IMR-90 (cell line): ENCODE results near the gene NCKAP5. TPM values are rescaled to one million over a fixed set of nuclear protein-coding genes. Genes with fewer than 3 reads are reported as not detected.

Experiments used
- ATAC-seq: fragments of 200-7000 bp; cut with Tn5 transposase; 2 replicates; pipeline ENCODE4 v1.9.1; 2020; ENCODE audit warnings: low read depth, mild to moderate bottlenecking, moderate library complexity
- BruUV-seq: library from RNA; stranded (reverse); fragments of 400-500 nt; replicated peaks from 2 replicates; lab custom pipeline; 2021; lab: Mats Ljungman, UMichigan
- CTCF ChIA-PET: fragments of 300-600 bp; formaldehyde crosslinking; extraction: SDS; loops from one replicate; lab custom pipeline; 2021; ENCODE audit warnings: antibody characterized with exemption; lab: Yijun Ruan, JAX
- POLR2A ChIA-PET: fragments of 300-600 bp; sonication (Branson Sonifier 250); formaldehyde crosslinking; loops from one replicate; lab custom pipeline; 2022; ENCODE audit warnings: antibody characterized with exemption; ENCODE audit not compliant: unreplicated experiment; lab: Charles Lee
- DNase-seq: peaks from one replicate; pipeline ENCODE4 v3.0.0; 2013
- H2AFZ ChIP-seq: replicated peaks from 2 replicates; pipeline ENCODE3; 2013; ENCODE audit warnings: low read length, mild to moderate bottlenecking; ENCODE audit not compliant: poor library complexity
- H2AK5ac ChIP-seq: 2 replicates; pipeline ENCODE4 v1.6.1; 2013; ENCODE audit warnings: low read depth, low read length, inconsistent platforms
- H2AK9ac ChIP-seq: replicated peaks from 2 replicates; pipeline ENCODE3; 2013; ENCODE audit warnings: mild to moderate bottlenecking, low read depth, low read length, moderate library complexity; ENCODE audit not compliant: poor library complexity
- H2BK120ac ChIP-seq: 2 replicates; pipeline ENCODE4 v1.6.1; 2013; ENCODE audit warnings: low read depth, low read length, inconsistent platforms
- H2BK15ac ChIP-seq: 3 replicates; pipeline ENCODE4 v1.6.1; 2013; ENCODE audit warnings: low read depth, low read length, inconsistent platforms
- H2BK20ac ChIP-seq: 2 replicates; pipeline ENCODE4 v1.6.1; 2013; ENCODE audit warnings: low read depth, mild to moderate bottlenecking, inconsistent platforms, low read length, moderate library complexity
- H2BK5ac ChIP-seq: 2 replicates; pipeline ENCODE4 v1.6.1; 2013; ENCODE audit warnings: mild to moderate bottlenecking, low read depth, low read length, inconsistent platforms; ENCODE audit not compliant: poor library complexity, severe bottlenecking
- H3K14ac ChIP-seq: replicated peaks from 2 replicates; pipeline ENCODE4 v1.6.1; 2013; ENCODE audit warnings: low read depth, low read length, inconsistent platforms
- H3K18ac ChIP-seq: 2 replicates; pipeline ENCODE4 v1.6.1; 2013; ENCODE audit warnings: low read depth, low read length, control low read depth
- H3K23ac ChIP-seq: 2 replicates; pipeline ENCODE4 v1.6.1; 2013; ENCODE audit warnings: low read depth, low read length, inconsistent platforms
- H3K27ac ChIP-seq: 2 replicates; pipeline ENCODE4 v1.5.1; 2013; ENCODE audit warnings: mild to moderate bottlenecking, control low read depth, low read length; ENCODE audit not compliant: insufficient read depth
- H3K27me3 ChIP-seq: 2 replicates; pipeline ENCODE4 v1.6.1; 2013; ENCODE audit warnings: low read length; ENCODE audit not compliant: control insufficient read depth, insufficient read depth
- H3K36me3 ChIP-seq: 2 replicates; pipeline ENCODE4 v1.6.1; 2013; ENCODE audit warnings: low read length, mixed read lengths; ENCODE audit not compliant: control insufficient read depth, insufficient read depth
- H3K4ac ChIP-seq: 2 replicates; pipeline ENCODE4 v1.6.1; 2013; ENCODE audit warnings: low read depth, low read length, inconsistent platforms
- H3K4me1 ChIP-seq: 2 replicates; pipeline ENCODE4 v1.6.1; 2013; ENCODE audit warnings: low read length, mixed read lengths; ENCODE audit not compliant: control insufficient read depth, insufficient read depth
- H3K4me2 ChIP-seq: 2 replicates; pipeline ENCODE4 v1.6.1; 2013; ENCODE audit warnings: low read depth, mild to moderate bottlenecking, control low read depth, low read length, moderate library complexity
- H3K4me3 ChIP-seq: 2 replicates; pipeline ENCODE4 v1.5.1; 2013; ENCODE audit warnings: low read depth, mild to moderate bottlenecking, control low read depth, low read length, moderate library complexity; ENCODE audit not compliant: insufficient read depth
- H3K56ac ChIP-seq: 2 replicates; pipeline ENCODE4 v1.6.1; 2013; ENCODE audit warnings: low read length, inconsistent platforms; ENCODE audit not compliant: insufficient read depth; ENCODE audit errors: extremely low read depth
- H3K79me1 ChIP-seq, 2 experiments: 2 replicates each; pipeline ENCODE4 v1.6.1; 2013; ENCODE audit warnings: low read length in 2 of 2, inconsistent platforms in 1 of 2, low read depth in 1 of 2
- H3K9ac ChIP-seq: 2 replicates; pipeline ENCODE4 v1.6.1; 2013; ENCODE audit warnings: low read depth, low read length, control low read depth
- H3K9me1 ChIP-seq: 2 replicates; pipeline ENCODE4 v1.6.1; 2013; ENCODE audit warnings: low read length, inconsistent platforms; ENCODE audit not compliant: insufficient read depth
- H3K9me3 ChIP-seq: 2 replicates; pipeline ENCODE4 v1.6.1; 2013; ENCODE audit warnings: low read length; ENCODE audit not compliant: control insufficient read depth, insufficient read depth
- H4K20me1 ChIP-seq: 2 replicates; pipeline ENCODE4 v1.6.1; 2013; ENCODE audit warnings: low read length, inconsistent platforms; ENCODE audit not compliant: insufficient read depth
- H4K5ac ChIP-seq: 2 replicates; pipeline ENCODE4 v1.6.1; 2013; ENCODE audit warnings: mild to moderate bottlenecking, low read depth, low read length, control low read depth
- H4K8ac ChIP-seq, 2 experiments: 2 replicates each; pipeline ENCODE4 v1.6.1; 2013; ENCODE audit warnings: low read depth in 2 of 2, low read length in 2 of 2, control low read depth in 1 of 2, inconsistent platforms in 1 of 2
- H4K91ac ChIP-seq: 2 replicates; pipeline ENCODE4 v1.6.1; 2013; ENCODE audit warnings: low read depth, low read length, inconsistent platforms; ENCODE audit not compliant: insufficient read depth
- CEBPB ChIP-seq: IDR thresholded peaks from 2 replicates; pipeline ENCODE4 v1.6.1; 2012; ENCODE audit warnings: low read depth, low read length, improper control_type of control experiment
- CHD1 ChIP-seq: IDR thresholded peaks from 2 replicates; pipeline ENCODE4 v1.6.1; 2012; ENCODE audit warnings: low read depth, low read length, improper control_type of control experiment
- CTCF ChIP-seq: conservative IDR thresholded peaks from 2 replicates; pipeline ENCODE4 v1.5.1; 2012; ENCODE audit warnings: mild to moderate bottlenecking, low read depth, low read length, improper control_type of control experiment
- ELK1 ChIP-seq: fragments of 150-350 bp; IDR thresholded peaks from 2 replicates; pipeline ENCODE4 v1.6.1; 2016; ENCODE audit warnings: low read depth, mild to moderate bottlenecking, low read length, moderate library complexity, borderline replicate concordance
- FOS ChIP-seq: fragments of 150-350 bp; IDR thresholded peaks from 2 replicates; pipeline ENCODE4 v1.6.1; 2016; ENCODE audit warnings: low read depth, low read length
- MAFK ChIP-seq: IDR thresholded peaks from 2 replicates; pipeline ENCODE4 v1.6.1; 2012; ENCODE audit warnings: low read depth, low read length, improper control_type of control experiment
- MAZ ChIP-seq: IDR thresholded peaks from 2 replicates; pipeline ENCODE4 v1.6.1; 2012; ENCODE audit warnings: low read depth, mild to moderate bottlenecking, low read length, improper control_type of control experiment, moderate library complexity, borderline replicate concordance
- MXI1 ChIP-seq: IDR thresholded peaks from 2 replicates; pipeline ENCODE4 v1.6.1; 2012; ENCODE audit warnings: low read depth, mild to moderate bottlenecking, low read length, moderate library complexity, borderline replicate concordance
- NFE2L2 ChIP-seq: fragments of 150-350 bp; IDR thresholded peaks from 2 replicates; pipeline ENCODE4 v1.6.1; 2016; ENCODE audit warnings: low read depth, mild to moderate bottlenecking, low read length
- POLR2A ChIP-seq: IDR thresholded peaks from 2 replicates; pipeline ENCODE4 v1.6.1; 2012; ENCODE audit warnings: mild to moderate bottlenecking, low read depth, low read length
- RAD21 ChIP-seq: IDR thresholded peaks from 2 replicates; pipeline ENCODE4 v1.6.1; 2012; ENCODE audit warnings: low read length, improper control_type of control experiment
- RCOR1 ChIP-seq: IDR thresholded peaks from 2 replicates; pipeline ENCODE4 v1.6.1; 2012; ENCODE audit warnings: mild to moderate bottlenecking, low read length, improper control_type of control experiment; ENCODE audit not compliant: insufficient replicate concordance
- RFX5 ChIP-seq: IDR thresholded peaks from 2 replicates; pipeline ENCODE4 v1.8.0; 2012; ENCODE audit warnings: low read depth, mild to moderate bottlenecking, low read length, moderate library complexity
- SMC3 ChIP-seq: fragments of 150-350 bp; IDR thresholded peaks from 2 replicates; pipeline ENCODE4 v1.6.1; 2016; ENCODE audit warnings: low read depth, mild to moderate bottlenecking, antibody characterized with exemption, low read length, moderate library complexity
- USF2 ChIP-seq: fragments of 150-350 bp; IDR thresholded peaks from 2 replicates; pipeline ENCODE4 v1.6.1; 2017; ENCODE audit warnings: mild to moderate bottlenecking, antibody characterized with exemption, low read length, low read depth
- WGBS, 2 experiments: methylation state at CpG; one replicate each; pipeline versions ENCODE4 v1.1.5 to v1.1.7; 2013; ENCODE audit warnings: missing lambda C conversion rate in 2 of 2; ENCODE audit not compliant: insufficient read length in 1 of 2; ENCODE audit errors: extremely low coverage in 2 of 2; 5-methylcytosine and 5-hydroxymethylcytosine counted together
- dilution Hi-C: fragments of 300-500 bp; cut with HindIII; formaldehyde crosslinking; loops from one replicate; pipeline ENCODE4 v1.14.3; 2018; ENCODE audit warnings: low sequenced_read_pairs; ENCODE audit not compliant: unreplicated experiment
- in situ Hi-C: fragments of 300-500 bp; cut with MboI; formaldehyde crosslinking; loops from 3 replicates; pipeline ENCODE4 v1.14.3; 2019; ENCODE audit warnings: low sequenced_read_pairs, inconsistent platforms, mixed read lengths
- intact Hi-C: fragments of 100-400 bp; cut with micrococcal nuclease; formaldehyde crosslinking; loops from 2 replicates; pipeline ENCODE4 v1.10.0; 2022
- polyA plus RNA-seq, 3 experiments: library from polyadenylated mRNA; depleted of rRNA; stranded (reverse); fragments of >200 nt; gene quantifications; 2 replicates each; pipeline ENCODE4 v1.2.3, GENCODE V29; 2012; ENCODE audit warnings: low replicate concordance in 1 of 3
- total RNA-seq: library from RNA; depleted of rRNA; stranded (reverse); fragments of >200 nt; gene quantifications from 2 replicates; pipeline ENCODE4 v1.2.3, GENCODE V29; 2012

NCKAP5 gene
- total and polyA plus RNA-seq, 2 of the 4 experiments (the other 2 are of a cell fraction), result 2.7 to 3.9 TPM

GRCh38 chr2:132811148-132811915, 756.9 kb downstream of the NCKAP5 start:
- no peak overlapping the region for H3K27ac ChIP-seq
- H3K9me1 ChIP-seq, result peaks cover 3% of the 10 kb centered on the region; the same call in 1 of the 2 replicates
- H3K9ac ChIP-seq, result no peak overlapping the region
- no peak overlapping the region for H2BK15ac ChIP-seq
- no peak overlapping the region for H3K4me3 ChIP-seq
- CTCF ChIA-PET, result interaction anchor here (0.5 kb wide), 1 partner anchor 168 kb away, joined by 6 read pairs; no protein-coding TSS in a partner anchor
- POLR2A ChIA-PET, result no interaction called here
- no peak overlapping the region for H2AFZ ChIP-seq
- H2AK9ac ChIP-seq, result peak overlapping the region; percentile 42
- H2AK5ac ChIP-seq, result no peak overlapping the region
- H4K91ac ChIP-seq, result no peak overlapping the region
- no TSS peak for BruUV-seq
- peaks cover 0 to 20% of the 10 kb centered on the region in 2 experiments; a peak in 1 of 4 replicates for H3K79me1 ChIP-seq
- no peak overlapping the region for H3K4ac ChIP-seq
- H4K20me1 ChIP-seq, result no peaks in the 10 kb centered on the region
- H3K36me3 ChIP-seq, result peaks cover 3% of the 10 kb centered on the region; the same call in 1 of the 2 replicates
- no peak overlapping the region for H4K8ac ChIP-seq
- WGBS, 2 experiments, result 90% methylated on average over 4 of the region's 9 CpGs; no CpG with 5 or more reads in 1 of the 2 experiments
- no peak overlapping the region for H2BK5ac ChIP-seq
- no peak overlapping the region for H3K56ac ChIP-seq
- no peak for ATAC-seq
- dilution Hi-C loops (no loop called here), intact Hi-C loops (no loop called here), in situ Hi-C loops (no loop called here)
- no peak for TF ChIP-seq MAFK
- no peak for TF ChIP-seq USF2
- no peak for TF ChIP-seq RCOR1
- TF ChIP-seq CTCF, result no peak
- no peak for TF ChIP-seq RAD21
- TF ChIP-seq POLR2A, result no peak
- TF ChIP-seq RFX5, result no peak
- no peak for TF ChIP-seq NFE2L2
- TF ChIP-seq MXI1, result no peak
- TF ChIP-seq ELK1, result no peak
- no peak for TF ChIP-seq CEBPB
- no peak for TF ChIP-seq SMC3
- no peak for TF ChIP-seq CHD1
- no peak for TF ChIP-seq FOS
- no peak for TF ChIP-seq MAZ
- H4K5ac ChIP-seq, result no peak overlapping the region
- no peak overlapping the region for H3K4me2 ChIP-seq
- H3K23ac ChIP-seq, result no peak overlapping the region
- no peak overlapping the region for H3K14ac ChIP-seq
- no peak overlapping the region for H2BK20ac ChIP-seq
- H3K27me3 ChIP-seq, result no peaks in the 10 kb centered on the region
- H3K18ac ChIP-seq, result no peak overlapping the region
- no peak overlapping the region for H2BK120ac ChIP-seq
- peaks cover 6% of the 10 kb centered on the region; the same call in 1 of the 2 replicates for H3K4me1 ChIP-seq
- DNase-seq, result no peak
- no peaks in the 10 kb centered on the region for H3K9me3 ChIP-seq
